ENCODE data around the gene TACR3. TPM values are rescaled to one million over a fixed set of nuclear protein-coding genes. Genes with fewer than 3 reads are reported as not detected.

The TACR3 gene
- total RNA-seq, 1 experiment from 2014 or later, result 2.7 TPM

DNA sequence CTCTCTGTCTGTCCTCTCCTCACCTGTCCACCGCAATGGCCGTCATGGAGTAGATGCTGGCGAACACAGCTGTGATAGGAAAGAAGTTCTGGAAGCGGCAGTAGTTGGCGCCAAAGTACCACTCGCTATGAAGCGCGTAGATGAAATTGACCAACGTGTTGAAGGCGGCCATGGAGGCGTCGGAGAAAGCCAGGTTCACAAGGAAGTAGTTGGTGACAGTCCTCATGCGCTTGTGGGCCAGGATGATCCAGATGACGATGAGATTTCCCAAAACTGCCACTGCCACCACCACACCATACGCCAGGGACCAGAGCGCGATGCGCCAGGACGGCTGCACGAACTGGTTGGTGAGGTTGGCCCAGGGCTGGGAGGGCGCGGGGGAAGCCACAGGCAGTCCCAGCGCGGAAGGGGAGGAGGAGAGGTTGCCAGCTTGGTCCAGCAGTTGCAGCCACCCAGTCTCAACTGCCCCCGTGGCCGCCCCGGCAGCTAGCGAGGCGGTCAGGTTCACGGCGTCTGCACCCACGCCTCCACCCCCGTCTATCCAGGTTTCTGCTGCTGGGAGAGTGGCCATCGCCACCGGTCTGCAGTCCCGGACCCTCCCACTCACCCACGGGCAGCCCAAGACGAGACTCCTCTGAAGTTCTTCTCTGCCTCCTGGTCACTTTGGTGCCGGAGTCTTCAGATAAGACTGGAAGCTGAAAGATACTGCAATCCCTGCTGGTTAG lies 518 bp downstream of the TACR3 start (continued):
- no peak for TF ChIP-seq CREM (CRISPR knock-in tag; IDR thresholded peaks at IDR 0.05)
- no peak for TF ChIP-seq ZNF423 (CRISPR knock-in tag; IDR thresholded peaks at IDR 0.05)
- TF ChIP-seq MYBL2 (CRISPR knock-in tag; IDR thresholded peaks at IDR 0.05), result 0 out of 2 replicates have a peak, but pooled peaks have one; percentile 31
- TF ChIP-seq FOXJ3 (CRISPR knock-in tag; IDR thresholded peaks at IDR 0.05; ENCODE audit: borderline replicate concordance), result no peak
- TF ChIP-seq SP1 (CRISPR knock-in tag; conservative IDR thresholded peaks at IDR 0.05), result no peak; the same call in 1 of the 2 replicates
- TF ChIP-seq, protein P1, sequence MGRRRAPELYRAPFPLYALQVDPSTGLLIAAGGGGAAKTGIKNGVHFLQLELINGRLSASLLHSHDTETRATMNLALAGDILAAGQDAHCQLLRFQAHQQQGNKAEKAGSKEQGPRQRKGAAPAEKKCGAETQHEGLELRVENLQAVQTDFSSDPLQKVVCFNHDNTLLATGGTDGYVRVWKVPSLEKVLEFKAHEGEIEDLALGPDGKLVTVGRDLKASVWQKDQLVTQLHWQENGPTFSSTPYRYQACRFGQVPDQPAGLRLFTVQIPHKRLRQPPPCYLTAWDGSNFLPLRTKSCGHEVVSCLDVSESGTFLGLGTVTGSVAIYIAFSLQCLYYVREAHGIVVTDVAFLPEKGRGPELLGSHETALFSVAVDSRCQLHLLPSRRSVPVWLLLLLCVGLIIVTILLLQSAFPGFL (CRISPR knock-in tag; IDR thresholded peaks at IDR 0.05; ENCODE audit: borderline replicate concordance), result no peak
- peak; percentile 29; the same call in 1 of the 2 replicates for TF ChIP-seq EMX1 (CRISPR knock-in tag; IDR thresholded peaks at IDR 0.05)
- TF ChIP-seq ZNF219 (CRISPR knock-in tag; IDR thresholded peaks at IDR 0.05; ENCODE audit: borderline replicate concordance), result 0 out of 2 replicates have a peak, but pooled peaks have one; percentile 24
- TF ChIP-seq NFE2L1 (CRISPR knock-in tag; IDR thresholded peaks at IDR 0.05), result 0 out of 2 replicates have a peak, but pooled peaks have one; percentile 46
- TF ChIP-seq E2F5 (CRISPR knock-in tag; IDR thresholded peaks at IDR 0.05), result peak; percentile 48; the same call in 1 of the 2 replicates
- no peak; the same call in 1 of the 2 replicates for TF ChIP-seq JUN (CRISPR knock-in tag; IDR thresholded peaks at IDR 0.05)
- TF ChIP-seq IRF2 (CRISPR knock-in tag; IDR thresholded peaks at IDR 0.05; ENCODE audit: borderline replicate concordance, low read depth), result no peak
- TF ChIP-seq, protein P2, sequence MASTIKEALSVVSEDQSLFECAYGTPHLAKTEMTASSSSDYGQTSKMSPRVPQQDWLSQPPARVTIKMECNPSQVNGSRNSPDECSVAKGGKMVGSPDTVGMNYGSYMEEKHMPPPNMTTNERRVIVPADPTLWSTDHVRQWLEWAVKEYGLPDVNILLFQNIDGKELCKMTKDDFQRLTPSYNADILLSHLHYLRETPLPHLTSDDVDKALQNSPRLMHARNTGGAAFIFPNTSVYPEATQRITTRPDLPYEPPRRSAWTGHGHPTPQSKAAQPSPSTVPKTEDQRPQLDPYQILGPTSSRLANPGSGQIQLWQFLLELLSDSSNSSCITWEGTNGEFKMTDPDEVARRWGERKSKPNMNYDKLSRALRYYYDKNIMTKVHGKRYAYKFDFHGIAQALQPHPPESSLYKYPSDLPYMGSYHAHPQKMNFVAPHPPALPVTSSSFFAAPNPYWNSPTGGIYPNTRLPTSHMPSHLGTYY (CRISPR knock-in tag; IDR thresholded peaks at IDR 0.05), result no peak
- no peak for TF ChIP-seq ZNF671 (CRISPR knock-in tag; IDR thresholded peaks at IDR 0.05)
- TF ChIP-seq, protein P3, sequence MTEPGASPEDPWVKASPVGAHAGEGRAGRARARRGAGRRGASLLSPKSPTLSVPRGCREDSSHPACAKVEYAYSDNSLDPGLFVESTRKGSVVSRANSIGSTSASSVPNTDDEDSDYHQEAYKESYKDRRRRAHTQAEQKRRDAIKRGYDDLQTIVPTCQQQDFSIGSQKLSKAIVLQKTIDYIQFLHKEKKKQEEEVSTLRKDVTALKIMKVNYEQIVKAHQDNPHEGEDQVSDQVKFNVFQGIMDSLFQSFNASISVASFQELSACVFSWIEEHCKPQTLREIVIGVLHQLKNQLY (CRISPR knock-in tag; IDR thresholded peaks at IDR 0.05), result no peak
- TF ChIP-seq, protein P4, sequence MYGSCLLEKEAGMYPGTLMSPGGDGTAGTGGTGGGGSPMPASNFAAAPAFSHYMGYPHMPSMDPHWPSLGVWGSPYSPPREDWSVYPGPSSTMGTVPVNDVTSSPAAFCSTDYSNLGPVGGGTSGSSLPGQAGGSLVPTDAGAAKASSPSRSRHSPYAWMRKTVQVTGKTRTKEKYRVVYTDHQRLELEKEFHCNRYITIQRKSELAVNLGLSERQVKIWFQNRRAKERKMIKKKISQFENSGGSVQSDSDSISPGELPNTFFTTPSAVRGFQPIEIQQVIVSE (CRISPR knock-in tag; IDR thresholded peaks at IDR 0.05; ENCODE audit: borderline replicate concordance), result no peak
- 0 out of 2 replicates have a peak, but pooled peaks have one; percentile 49 for TF ChIP-seq PRRX2 (CRISPR knock-in tag; IDR thresholded peaks at IDR 0.05)
- no peak for TF ChIP-seq ZNF232 (CRISPR knock-in tag; IDR thresholded peaks at IDR 0.05)
- TF ChIP-seq ZNF317 (CRISPR knock-in tag; IDR thresholded peaks at IDR 0.05; ENCODE audit: borderline replicate concordance, low read depth), result no peak

DNA sequence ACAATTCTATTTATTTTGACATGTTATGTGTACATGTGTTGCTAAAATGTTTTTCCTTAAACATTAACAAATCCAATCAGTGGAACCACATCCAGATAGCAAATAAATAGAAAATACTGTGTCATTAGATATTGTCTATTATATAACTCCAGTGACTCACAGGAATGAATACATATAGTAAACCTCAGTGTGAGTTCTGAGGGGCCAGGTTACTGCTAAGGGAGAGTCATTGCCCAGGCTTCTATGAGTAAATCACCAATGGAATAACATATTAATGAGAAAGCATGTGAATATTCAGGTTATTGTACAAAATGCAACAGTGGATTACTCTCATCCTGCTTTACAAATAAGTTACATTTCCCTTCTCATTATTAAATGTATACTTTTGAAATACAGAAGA lies 27.2 kb downstream of the TACR3 start:
- POLR2A ChIA-PET, result no interaction called here
- no peak for ATAC-seq
- Mint-ChIP-seq H3K27me3 (ENCODE audit: low read depth) (no peaks in the 10 kb centered on the region), H3K27ac (no peak overlapping the region), H3K36me3 (peaks cover 7% of the 10 kb centered on the region), H3K9me3 (peaks cover 33% of the 10 kb centered on the region), H3K4me3 (no peak overlapping the region), H3K4me1 (no peaks in the 10 kb centered on the region)
- DNase-seq (ENCODE audit: low spot score), result no peak
- CTCF ChIA-PET, result no interaction called here
- TF ChIP-seq USF2 (CRISPR knock-in tag; IDR thresholded peaks at IDR 0.05) (no peak), ZNF263 (CRISPR knock-in tag; IDR thresholded peaks at IDR 0.05; ENCODE audit: low read depth) (no peak), NFATC4 (CRISPR knock-in tag; IDR thresholded peaks at IDR 0.05) (no peak), ETV6 (CRISPR knock-in tag; IDR thresholded peaks at IDR 0.05) (no peak), RORB (CRISPR knock-in tag; IDR thresholded peaks at IDR 0.05) (no peak), ZNF138 (CRISPR knock-in tag; conservative IDR thresholded peaks at IDR 0.05) (no peak), TCF7 (CRISPR knock-in tag; IDR thresholded peaks at IDR 0.05; ENCODE audit: low read depth) (no peak), ZNF423 (CRISPR knock-in tag; IDR thresholded peaks at IDR 0.05) (no peak), CBFB (CRISPR knock-in tag; IDR thresholded peaks at IDR 0.05; ENCODE audit: low read depth) (no peak), ELF4 (CRISPR knock-in tag; IDR thresholded peaks at IDR 0.05; ENCODE audit: low read depth) (no peak)

Measured in WTC11 (cell line).